IMR-90 (cell line): Measurements from ENCODE around the gene NADK. TPM values are rescaled to one million over a fixed set of nuclear protein-coding genes. Genes with fewer than 3 reads are reported as not detected.

Source experiments
- ATAC-seq: fragments of 200-7000 bp; cut with Tn5 transposase; 2 replicates; pipeline ENCODE4 v1.9.1; 2020; ENCODE audit warnings: low read depth, mild to moderate bottlenecking, moderate library complexity
- BruUV-seq: library from RNA; stranded (reverse); fragments of 400-500 nt; replicated peaks from 2 replicates; lab custom pipeline; 2021; lab: Mats Ljungman, UMichigan
- CTCF ChIA-PET: fragments of 300-600 bp; formaldehyde crosslinking; extraction: SDS; loops from one replicate; lab custom pipeline; 2021; ENCODE audit warnings: antibody characterized with exemption; lab: Yijun Ruan, JAX
- POLR2A ChIA-PET: fragments of 300-600 bp; sonication (Branson Sonifier 250); formaldehyde crosslinking; loops from one replicate; lab custom pipeline; 2022; ENCODE audit warnings: antibody characterized with exemption; ENCODE audit not compliant: unreplicated experiment; lab: Charles Lee
- DNase-seq: peaks from one replicate; pipeline ENCODE4 v3.0.0; 2013
- H2AFZ ChIP-seq: replicated peaks from 2 replicates; pipeline ENCODE3; 2013; ENCODE audit warnings: low read length, mild to moderate bottlenecking; ENCODE audit not compliant: poor library complexity
- H2AK5ac ChIP-seq: 2 replicates; pipeline ENCODE4 v1.6.1; 2013; ENCODE audit warnings: low read depth, low read length, inconsistent platforms
- H2AK9ac ChIP-seq: replicated peaks from 2 replicates; pipeline ENCODE3; 2013; ENCODE audit warnings: mild to moderate bottlenecking, low read depth, low read length, moderate library complexity; ENCODE audit not compliant: poor library complexity
- H2BK120ac ChIP-seq: 2 replicates; pipeline ENCODE4 v1.6.1; 2013; ENCODE audit warnings: low read depth, low read length, inconsistent platforms
- H2BK15ac ChIP-seq: 3 replicates; pipeline ENCODE4 v1.6.1; 2013; ENCODE audit warnings: low read depth, low read length, inconsistent platforms
- H2BK20ac ChIP-seq: 2 replicates; pipeline ENCODE4 v1.6.1; 2013; ENCODE audit warnings: low read depth, mild to moderate bottlenecking, inconsistent platforms, low read length, moderate library complexity
- H2BK5ac ChIP-seq: 2 replicates; pipeline ENCODE4 v1.6.1; 2013; ENCODE audit warnings: mild to moderate bottlenecking, low read depth, low read length, inconsistent platforms; ENCODE audit not compliant: poor library complexity, severe bottlenecking
- H3K14ac ChIP-seq: replicated peaks from 2 replicates; pipeline ENCODE4 v1.6.1; 2013; ENCODE audit warnings: low read depth, low read length, inconsistent platforms
- H3K18ac ChIP-seq: 2 replicates; pipeline ENCODE4 v1.6.1; 2013; ENCODE audit warnings: low read depth, low read length, control low read depth
- H3K23ac ChIP-seq: 2 replicates; pipeline ENCODE4 v1.6.1; 2013; ENCODE audit warnings: low read depth, low read length, inconsistent platforms
- H3K27ac ChIP-seq: 2 replicates; pipeline ENCODE4 v1.5.1; 2013; ENCODE audit warnings: mild to moderate bottlenecking, control low read depth, low read length; ENCODE audit not compliant: insufficient read depth
- H3K27me3 ChIP-seq: 2 replicates; pipeline ENCODE4 v1.6.1; 2013; ENCODE audit warnings: low read length; ENCODE audit not compliant: control insufficient read depth, insufficient read depth
- H3K36me3 ChIP-seq: 2 replicates; pipeline ENCODE4 v1.6.1; 2013; ENCODE audit warnings: low read length, mixed read lengths; ENCODE audit not compliant: control insufficient read depth, insufficient read depth
- H3K4ac ChIP-seq: 2 replicates; pipeline ENCODE4 v1.6.1; 2013; ENCODE audit warnings: low read depth, low read length, inconsistent platforms
- H3K4me1 ChIP-seq: 2 replicates; pipeline ENCODE4 v1.6.1; 2013; ENCODE audit warnings: low read length, mixed read lengths; ENCODE audit not compliant: control insufficient read depth, insufficient read depth
- H3K4me2 ChIP-seq: 2 replicates; pipeline ENCODE4 v1.6.1; 2013; ENCODE audit warnings: low read depth, mild to moderate bottlenecking, control low read depth, low read length, moderate library complexity
- H3K4me3 ChIP-seq: 2 replicates; pipeline ENCODE4 v1.5.1; 2013; ENCODE audit warnings: low read depth, mild to moderate bottlenecking, control low read depth, low read length, moderate library complexity; ENCODE audit not compliant: insufficient read depth
- H3K56ac ChIP-seq: 2 replicates; pipeline ENCODE4 v1.6.1; 2013; ENCODE audit warnings: low read length, inconsistent platforms; ENCODE audit not compliant: insufficient read depth; ENCODE audit errors: extremely low read depth
- H3K79me1 ChIP-seq, 2 experiments: 2 replicates each; pipeline ENCODE4 v1.6.1; 2013; ENCODE audit warnings: low read length in 2 of 2, inconsistent platforms in 1 of 2, low read depth in 1 of 2
- H3K9ac ChIP-seq: 2 replicates; pipeline ENCODE4 v1.6.1; 2013; ENCODE audit warnings: low read depth, low read length, control low read depth
- H3K9me1 ChIP-seq: 2 replicates; pipeline ENCODE4 v1.6.1; 2013; ENCODE audit warnings: low read length, inconsistent platforms; ENCODE audit not compliant: insufficient read depth
- H3K9me3 ChIP-seq: 2 replicates; pipeline ENCODE4 v1.6.1; 2013; ENCODE audit warnings: low read length; ENCODE audit not compliant: control insufficient read depth, insufficient read depth
- H4K20me1 ChIP-seq: 2 replicates; pipeline ENCODE4 v1.6.1; 2013; ENCODE audit warnings: low read length, inconsistent platforms; ENCODE audit not compliant: insufficient read depth
- H4K5ac ChIP-seq: 2 replicates; pipeline ENCODE4 v1.6.1; 2013; ENCODE audit warnings: mild to moderate bottlenecking, low read depth, low read length, control low read depth
- H4K8ac ChIP-seq, 2 experiments: 2 replicates each; pipeline ENCODE4 v1.6.1; 2013; ENCODE audit warnings: low read depth in 2 of 2, low read length in 2 of 2, control low read depth in 1 of 2, inconsistent platforms in 1 of 2
- H4K91ac ChIP-seq: 2 replicates; pipeline ENCODE4 v1.6.1; 2013; ENCODE audit warnings: low read depth, low read length, inconsistent platforms; ENCODE audit not compliant: insufficient read depth
- BHLHE40 ChIP-seq: fragments of 150-350 bp; IDR thresholded peaks from 2 replicates; pipeline ENCODE4 v1.6.1; 2016; ENCODE audit warnings: mild to moderate bottlenecking, low read depth, low read length
- CEBPB ChIP-seq: IDR thresholded peaks from 2 replicates; pipeline ENCODE4 v1.6.1; 2012; ENCODE audit warnings: low read depth, low read length, improper control_type of control experiment
- CHD1 ChIP-seq: IDR thresholded peaks from 2 replicates; pipeline ENCODE4 v1.6.1; 2012; ENCODE audit warnings: low read depth, low read length, improper control_type of control experiment
- CTCF ChIP-seq: conservative IDR thresholded peaks from 2 replicates; pipeline ENCODE4 v1.5.1; 2012; ENCODE audit warnings: mild to moderate bottlenecking, low read depth, low read length, improper control_type of control experiment
- ELK1 ChIP-seq: fragments of 150-350 bp; IDR thresholded peaks from 2 replicates; pipeline ENCODE4 v1.6.1; 2016; ENCODE audit warnings: low read depth, mild to moderate bottlenecking, low read length, moderate library complexity, borderline replicate concordance
- FOS ChIP-seq: fragments of 150-350 bp; IDR thresholded peaks from 2 replicates; pipeline ENCODE4 v1.6.1; 2016; ENCODE audit warnings: low read depth, low read length
- MAFK ChIP-seq: IDR thresholded peaks from 2 replicates; pipeline ENCODE4 v1.6.1; 2012; ENCODE audit warnings: low read depth, low read length, improper control_type of control experiment
- MAZ ChIP-seq: IDR thresholded peaks from 2 replicates; pipeline ENCODE4 v1.6.1; 2012; ENCODE audit warnings: low read depth, mild to moderate bottlenecking, low read length, improper control_type of control experiment, moderate library complexity, borderline replicate concordance
- MXI1 ChIP-seq: IDR thresholded peaks from 2 replicates; pipeline ENCODE4 v1.6.1; 2012; ENCODE audit warnings: low read depth, mild to moderate bottlenecking, low read length, moderate library complexity, borderline replicate concordance
- NFE2L2 ChIP-seq: fragments of 150-350 bp; IDR thresholded peaks from 2 replicates; pipeline ENCODE4 v1.6.1; 2016; ENCODE audit warnings: low read depth, mild to moderate bottlenecking, low read length
- POLR2A ChIP-seq: IDR thresholded peaks from 2 replicates; pipeline ENCODE4 v1.6.1; 2012; ENCODE audit warnings: mild to moderate bottlenecking, low read depth, low read length
- RAD21 ChIP-seq: IDR thresholded peaks from 2 replicates; pipeline ENCODE4 v1.6.1; 2012; ENCODE audit warnings: low read length, improper control_type of control experiment
- RCOR1 ChIP-seq: IDR thresholded peaks from 2 replicates; pipeline ENCODE4 v1.6.1; 2012; ENCODE audit warnings: mild to moderate bottlenecking, low read length, improper control_type of control experiment; ENCODE audit not compliant: insufficient replicate concordance
- RFX5 ChIP-seq: IDR thresholded peaks from 2 replicates; pipeline ENCODE4 v1.8.0; 2012; ENCODE audit warnings: low read depth, mild to moderate bottlenecking, low read length, moderate library complexity
- SMC3 ChIP-seq: fragments of 150-350 bp; IDR thresholded peaks from 2 replicates; pipeline ENCODE4 v1.6.1; 2016; ENCODE audit warnings: low read depth, mild to moderate bottlenecking, antibody characterized with exemption, low read length, moderate library complexity
- USF2 ChIP-seq: fragments of 150-350 bp; IDR thresholded peaks from 2 replicates; pipeline ENCODE4 v1.6.1; 2017; ENCODE audit warnings: mild to moderate bottlenecking, antibody characterized with exemption, low read length, low read depth
- WGBS, 2 experiments: methylation state at CpG; one replicate each; pipeline versions ENCODE4 v1.1.5 to v1.1.7; 2013; ENCODE audit warnings: missing lambda C conversion rate in 2 of 2; ENCODE audit not compliant: insufficient read length in 1 of 2; ENCODE audit errors: extremely low coverage in 2 of 2; 5-methylcytosine and 5-hydroxymethylcytosine counted together
- dilution Hi-C: fragments of 300-500 bp; cut with HindIII; formaldehyde crosslinking; loops from one replicate; pipeline ENCODE4 v1.14.3; 2018; ENCODE audit warnings: low sequenced_read_pairs; ENCODE audit not compliant: unreplicated experiment
- in situ Hi-C: fragments of 300-500 bp; cut with MboI; formaldehyde crosslinking; loops from 3 replicates; pipeline ENCODE4 v1.14.3; 2019; ENCODE audit warnings: low sequenced_read_pairs, inconsistent platforms, mixed read lengths
- intact Hi-C: fragments of 100-400 bp; cut with micrococcal nuclease; formaldehyde crosslinking; loops from 2 replicates; pipeline ENCODE4 v1.10.0; 2022
- polyA plus RNA-seq, 3 experiments: library from polyadenylated mRNA; depleted of rRNA; stranded (reverse); fragments of >200 nt; gene quantifications; 2 replicates each; pipeline ENCODE4 v1.2.3, GENCODE V29; 2012; ENCODE audit warnings: low replicate concordance in 1 of 3
- total RNA-seq: library from RNA; depleted of rRNA; stranded (reverse); fragments of >200 nt; gene quantifications from 2 replicates; pipeline ENCODE4 v1.2.3, GENCODE V29; 2012

The NADK gene
- total and polyA plus RNA-seq, 2 of the 4 experiments (the other 2 are of a cell fraction) = 12.5 to 56.1 TPM

- BruUV-seq = no TSS peak
- H3K9me1 ChIP-seq = no peaks in the 10 kb centered on the region; the same call in 1 of the 2 replicates
- no peak overlapping the region for H3K18ac ChIP-seq
- H3K4me3 ChIP-seq = no peak overlapping the region
- POLR2A ChIA-PET = no interaction called here
- H4K8ac ChIP-seq = no peak overlapping the region
- ATAC-seq = no peak
- H4K91ac ChIP-seq = no peak overlapping the region
- no peak overlapping the region for H2BK5ac ChIP-seq
- H3K14ac ChIP-seq = no peak overlapping the region
- H3K79me1 ChIP-seq = peaks cover 5 to 16% of the 10 kb centered on the region in 2 experiments; a peak in 3 of 4 replicates
- peak overlapping the region; percentile 72 for H2AK9ac ChIP-seq
- in situ Hi-C loops = no loop called here
- H2BK120ac ChIP-seq = no peak overlapping the region
- H2BK15ac ChIP-seq = no peak overlapping the region
- TF ChIP-seq CEBPB = no peak
- no peak for TF ChIP-seq CTCF
- no peak for TF ChIP-seq USF2
- no peak for TF ChIP-seq RAD21
- TF ChIP-seq MXI1 = no peak
- TF ChIP-seq MAZ = no peak
- TF ChIP-seq RFX5 = no peak
- TF ChIP-seq RCOR1 = no peak
- TF ChIP-seq ELK1 = no peak
- TF ChIP-seq SMC3 = no peak
- no peak for TF ChIP-seq MAFK
- no peak for TF ChIP-seq BHLHE40
- TF ChIP-seq NFE2L2 = no peak
- no peak for TF ChIP-seq POLR2A
- TF ChIP-seq FOS = no peak
- TF ChIP-seq CHD1 = no peak
- peaks cover 58% of the 10 kb centered on the region for H3K36me3 ChIP-seq
- no peaks in the 10 kb centered on the region for H3K27me3 ChIP-seq
- H2AFZ ChIP-seq = no peak overlapping the region
- no peak overlapping the region for H3K27ac ChIP-seq
- H3K56ac ChIP-seq = no peak overlapping the region
- 96% methylated on average over 13 of the region's 15 CpGs; no CpG with 5 or more reads in 1 of the 2 experiments for WGBS, 2 experiments
- H4K5ac ChIP-seq = no peak overlapping the region
- DNase-seq = no peak
- no peaks in the 10 kb centered on the region for H3K4me1 ChIP-seq
- H2AK5ac ChIP-seq = no peak overlapping the region
- CTCF ChIA-PET = no interaction called here
- intact Hi-C loops = no loop called here
- H3K23ac ChIP-seq = no peak overlapping the region
- no peak overlapping the region for H3K4me2 ChIP-seq
- no peak overlapping the region for H3K4ac ChIP-seq
- H3K9ac ChIP-seq = no peak overlapping the region
- H3K9me3 ChIP-seq = no peaks in the 10 kb centered on the region
- peaks cover 13% of the 10 kb centered on the region; the same call in 1 of the 2 replicates for H4K20me1 ChIP-seq
- dilution Hi-C loops = no loop called here
- no peak overlapping the region for H2BK20ac ChIP-seq
Observed at GRCh38 chr1:1755852-1756251, 22.4 kb downstream of the NADK start.
